ENCODE data around the gene SDS. TPM values are rescaled to one million over a fixed set of nuclear protein-coding genes. Genes with fewer than 3 reads are reported as not detected.

SDS gene
- total and polyA plus RNA-seq, 2 of the 8 experiments (the other 6 are each of a cell fraction or from before 2014, with no cell fraction given), result 0.21 TPM; not detected in 1

- TF ChIP-seq SP4 (IDR thresholded peaks at IDR 0.05; ENCODE audit: low read length) (no peak; the same call in 1 of the 2 replicates), POU5F1 (IDR thresholded peaks at IDR 0.05; ENCODE audit: low read depth, low read length) (no peak), JUN (IDR thresholded peaks at IDR 0.05; ENCODE audit: low read depth, low read length) (no peak), MAX (IDR thresholded peaks at IDR 0.05) (peak; percentile 68), CHD2 (IDR thresholded peaks at IDR 0.05; ENCODE audit: low read length) (no peak), KDM1A (IDR thresholded peaks at IDR 0.05; ENCODE audit: borderline replicate concordance, low read length) (no peak), JUND (IDR thresholded peaks at IDR 0.05; ENCODE audit: low read length) (no peak), NANOG (IDR thresholded peaks at IDR 0.05; ENCODE audit: insufficient read depth, low read depth, low read length, poor library complexity, severe bottlenecking) (no peak), SIRT6 (IDR thresholded peaks at IDR 0.05; ENCODE audit: low read length) (no peak), SUZ12 (IDR thresholded peaks at IDR 0.05; ENCODE audit: low read length) (no peak), CHD7 (IDR thresholded peaks at IDR 0.05; ENCODE audit: insufficient replicate concordance, low read length) (no peak)
These were observed 45.1 kb downstream of the SDS start, which contains the start of gene PLBD2 (continued) for GRCh38 chr12:113358381-113359132.
